Omental fat pad (tissue), 4 donors: ENCODE results near the gene ZSCAN5A. TPM values are rescaled to one million over a fixed set of nuclear protein-coding genes. Genes with fewer than 3 reads are reported as not detected.
"Not testable (repeated sequence)": the region's sequence is repeated elsewhere in the genome, so short reads cannot be mapped to it uniquely, and the experiment has no call there.

Experiments
- ATAC-seq: fragments of 150-250 bp; one replicate; pipeline ENCODE4 v1.9.1; 2016; ENCODE audit warnings: mild to moderate bottlenecking, moderate library complexity; ENCODE audit not compliant: low FRiP score
- DNase-seq: peaks from one replicate; pipeline ENCODE4 v3.0.0-alpha.2; 2019; ENCODE audit warnings: low spot score
- CTCF ChIP-seq, 3 donors: fragments of 450-650 bp; IDR thresholded peaks; one replicate each; pipeline ENCODE4 v1.5.1; 2016 to 2017; ENCODE audit warnings: antibody characterized with exemption in 3 of 3, mild to moderate bottlenecking in 3 of 3, moderate library complexity in 2 of 3
- total RNA-seq, 4 donors: library from RNA; depleted of rRNA; stranded (reverse); fragments of >200 nt; gene quantifications; one replicate each; pipeline ENCODE4 v1.1.0, GENCODE V29; 2016

The ZSCAN5A gene
- total RNA-seq, 4 donors from 2014 or later, result 5.9 to 10.3 (median 8.2) TPM

DNA sequence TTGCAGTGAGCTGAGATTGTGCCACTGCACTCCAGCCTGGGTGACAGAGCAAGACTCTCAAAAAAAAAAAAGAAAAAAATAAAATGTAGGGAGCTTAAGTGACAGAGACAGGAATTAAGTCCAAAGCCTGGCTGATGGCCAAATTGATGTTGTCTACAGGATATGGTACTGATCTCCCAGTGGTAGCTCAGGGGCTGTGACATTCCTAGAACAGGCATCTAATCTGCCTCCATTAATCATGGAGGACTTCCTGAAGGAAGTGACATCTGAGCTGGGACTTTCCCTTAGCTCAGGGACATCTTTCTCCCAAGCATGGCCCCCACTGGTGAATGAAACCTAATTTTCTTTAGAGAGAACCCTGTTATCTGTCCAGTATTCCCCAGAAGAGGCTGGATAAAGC lies 53.5 kb downstream of the ZSCAN5A start:
- no peak for DNase-seq
- no peak for TF ChIP-seq CTCF (IDR thresholded peaks at IDR 0.05)
- ATAC-seq, result no peak

GRCh38 chr19:56258272-56258671 lies 56.4 kb downstream of the ZSCAN5A start:
- ATAC-seq, result no peak
- no peak for TF ChIP-seq CTCF (IDR thresholded peaks at IDR 0.05)
- DNase-seq, result no peak

DNA sequence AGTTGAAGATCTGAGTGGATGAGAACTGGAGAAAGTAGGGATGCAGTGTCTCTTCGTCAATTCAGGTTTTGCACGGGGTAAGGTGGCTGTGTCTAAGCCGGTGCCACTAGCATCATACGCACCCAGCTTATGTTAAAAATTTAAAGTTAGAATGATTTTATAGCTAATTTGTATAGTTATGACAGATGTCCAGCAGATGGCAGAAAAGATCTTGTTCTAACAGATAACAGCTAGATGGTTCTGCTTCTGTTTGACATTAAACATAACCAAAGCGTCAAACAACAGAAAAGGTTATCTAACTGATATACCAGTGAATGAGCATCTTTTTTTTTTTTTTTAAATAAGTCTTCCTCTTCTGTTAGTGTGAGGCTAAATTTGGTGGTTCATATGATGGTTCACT lies 60.9 kb downstream of the ZSCAN5A start:
- ATAC-seq (no peak), DNase-seq (no peak)
- TF ChIP-seq CTCF (IDR thresholded peaks at IDR 0.05), result peak in 1 of 3 donors; percentile 21

GRCh38 chr19:56252699-56253422 lies 61.8 kb downstream of the ZSCAN5A start:
- no peak for ATAC-seq
- peak; percentile 58 for DNase-seq
- peak in 1 of 3 donors; percentile 20 for TF ChIP-seq CTCF (IDR thresholded peaks at IDR 0.05)

- not testable (repeated sequence) for DNase-seq, ATAC-seq
Measured at GRCh38 chr19:56248736-56249338, 65.8 kb downstream of the ZSCAN5A start.

- not testable (repeated sequence) for DNase-seq
- ATAC-seq, result peak; percentile 28
Measured at GRCh38 chr19:56245764-56246163, 68.9 kb downstream of the ZSCAN5A start.

- ATAC-seq (no peak), DNase-seq (no peak)
- TF ChIP-seq CTCF (IDR thresholded peaks at IDR 0.05), result no peak
Measured at GRCh38 chr19:56245121-56245740, 69.4 kb downstream of the ZSCAN5A start.

- no peak for TF ChIP-seq CTCF (IDR thresholded peaks at IDR 0.05)
- DNase-seq (no peak), ATAC-seq (no peak)
Measured at GRCh38 chr19:56223481-56223880, 91.2 kb downstream of the ZSCAN5A start.
